Measurements from ENCODE around the gene CCDC85A.
"Not testable (repeated sequence)": the region's sequence is repeated elsewhere in the genome, so short reads cannot be mapped to it uniquely, and the experiment has no call there.

- not testable (repeated sequence) for TF ChIP-seq CTCF (IDR thresholded peaks at IDR 0.05; ENCODE audit: poor library complexity, severe bottlenecking); EZH2 (IDR thresholded peaks at IDR 0.05; ENCODE audit: borderline replicate concordance, insufficient read depth, low read length, poor library complexity, severe bottlenecking); REST (IDR thresholded peaks at IDR 0.05; ENCODE audit: borderline replicate concordance); TAF1 (IDR thresholded peaks at IDR 0.05; ENCODE audit: low read depth); EP300 (conservative IDR thresholded peaks at IDR 0.05; ENCODE audit: poor library complexity, severe bottlenecking)
Measured at GRCh38 chr2:56142497-56143061, 41.2 kb upstream of the CCDC85A start.
